Occipital lobe (tissue), 2 donors: ENCODE measurements around the gene SFR1. TPM values are rescaled to one million over a fixed set of nuclear protein-coding genes. Genes with fewer than 3 reads are reported as not detected.
A peak's percentile ranks its signal among the peaks of the same experiment; 100 is the strongest.

Experiments used
- DNase-seq: peaks from one replicate; lab custom pipeline; 2025; lab: John Stamatoyannopoulos, UW
- total RNA-seq: library from RNA; depleted of rRNA; stranded (reverse); fragments of >200 nt; gene quantifications from one replicate; pipeline ENCODE4 v1.2.3, GENCODE V29; 2014

SFR1 gene
- total RNA-seq, 1 donor from 2014 or later = 20.1 TPM

- no peak for DNase-seq
Measured at GRCh38 chr10:104104926-104105325, 17.0 kb upstream of the SFR1 start.

GRCh38 chr10:104109908-104110662 lies 11.9 kb upstream of the SFR1 start:
- DNase-seq = no peak

- DNase-seq = no peak
Measured at GRCh38 chr10:104113376-104113956, 8.5 kb upstream of the SFR1 start.

- DNase-seq = no peak
Measured at GRCh38 chr10:104117839-104118323, 4.1 kb upstream of the SFR1 start.

- no peak for DNase-seq
Measured at GRCh38 chr10:104119996-104120395, 2.0 kb upstream of the SFR1 start.

GRCh38 chr10:104120512-104120902 lies 1.5 kb upstream of the SFR1 start:
- no peak for DNase-seq

GRCh38 chr10:104120903-104121484 lies 977 bp upstream of the SFR1 start:
- DNase-seq = peak; percentile 50

GRCh38 chr10:104122225-104123107 lies 495 bp downstream of the SFR1 start:
- no peak for DNase-seq

- no peak for DNase-seq
Measured at GRCh38 chr10:104123397-104123796, 1.4 kb downstream of the SFR1 start.

GRCh38 chr10:104127411-104127810 lies 5.4 kb downstream of the SFR1 start:
- no peak for DNase-seq

- DNase-seq = no peak
Measured at GRCh38 chr10:104128214-104128613, 6.2 kb downstream of the SFR1 start.

GRCh38 chr10:104130041-104130440 lies 8.1 kb downstream of the SFR1 start:
- no peak for DNase-seq

GRCh38 chr10:104138131-104138530 lies 16.2 kb downstream of the SFR1 start:
- DNase-seq = no peak

- no peak for DNase-seq
Measured at GRCh38 chr10:104139221-104139620, 17.2 kb downstream of the SFR1 start.

- no peak for DNase-seq
Measured at GRCh38 chr10:104142081-104142480, 20.1 kb downstream of the SFR1 start.

GRCh38 chr10:104143829-104144228 lies 21.9 kb downstream of the SFR1 start:
- no peak for DNase-seq

GRCh38 chr10:104144931-104145330 lies 23.0 kb downstream of the SFR1 start:
- DNase-seq = no peak

GRCh38 chr10:104146882-104147281 lies 24.9 kb downstream of the SFR1 start:
- DNase-seq = peak; percentile 62

- no peak for DNase-seq
Measured at GRCh38 chr10:104150139-104150538, 28.2 kb downstream of the SFR1 start.

- no peak for DNase-seq
Measured at GRCh38 chr10:104151737-104152136, 29.8 kb downstream of the SFR1 start.

GRCh38 chr10:104155591-104155990 lies 33.6 kb downstream of the SFR1 start:
- DNase-seq = no peak
